GM19043 (cell line): ENCODE measurements around the gene VARS1.
A peak's percentile ranks its signal among the peaks of the same experiment; 100 is the strongest.
"Not testable (repeated sequence)": the region's sequence is repeated elsewhere in the genome, so short reads cannot be mapped to it uniquely, and the experiment has no call there.

Experiments used
- ATAC-seq: cut with Tn5 transposase; IDR thresholded peaks from one replicate; pipeline ENCODE4 v1.9.1; 2021; ENCODE audit warnings: low read depth; ENCODE audit not compliant: unreplicated experiment

VARS1 gene

GRCh38 chr6:31822036-31822821 lies 26.7 kb upstream of the VARS1 start:
- no peak for ATAC-seq

GRCh38 chr6:31821301-31822035 lies 25.9 kb upstream of the VARS1 start:
- no peak for ATAC-seq

- ATAC-seq, result not testable (repeated sequence)
These were observed 24.8 kb upstream of the VARS1 start for GRCh38 chr6:31820399-31820798.

DNA sequence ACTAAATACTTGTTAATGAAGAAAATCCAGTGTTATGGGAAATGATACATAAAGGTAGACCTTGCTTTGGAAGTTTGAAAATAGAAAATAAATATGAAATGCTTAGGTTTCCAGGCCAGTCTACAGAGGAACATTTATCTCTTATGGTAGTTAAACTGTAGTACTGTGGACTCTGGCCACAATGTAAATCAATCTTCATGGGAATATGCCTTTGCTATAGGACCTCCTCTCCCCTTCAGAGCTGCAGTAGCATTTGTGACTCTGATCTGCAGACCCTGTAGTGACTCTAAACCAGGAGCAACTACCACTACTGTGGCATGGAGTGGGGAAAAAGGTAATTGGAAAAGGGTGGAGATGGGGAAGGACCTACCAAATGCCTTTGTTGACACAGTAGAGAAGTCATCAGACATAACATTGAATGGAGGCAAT lies 24.3 kb upstream of the VARS1 start:
- no peak for ATAC-seq

DNA sequence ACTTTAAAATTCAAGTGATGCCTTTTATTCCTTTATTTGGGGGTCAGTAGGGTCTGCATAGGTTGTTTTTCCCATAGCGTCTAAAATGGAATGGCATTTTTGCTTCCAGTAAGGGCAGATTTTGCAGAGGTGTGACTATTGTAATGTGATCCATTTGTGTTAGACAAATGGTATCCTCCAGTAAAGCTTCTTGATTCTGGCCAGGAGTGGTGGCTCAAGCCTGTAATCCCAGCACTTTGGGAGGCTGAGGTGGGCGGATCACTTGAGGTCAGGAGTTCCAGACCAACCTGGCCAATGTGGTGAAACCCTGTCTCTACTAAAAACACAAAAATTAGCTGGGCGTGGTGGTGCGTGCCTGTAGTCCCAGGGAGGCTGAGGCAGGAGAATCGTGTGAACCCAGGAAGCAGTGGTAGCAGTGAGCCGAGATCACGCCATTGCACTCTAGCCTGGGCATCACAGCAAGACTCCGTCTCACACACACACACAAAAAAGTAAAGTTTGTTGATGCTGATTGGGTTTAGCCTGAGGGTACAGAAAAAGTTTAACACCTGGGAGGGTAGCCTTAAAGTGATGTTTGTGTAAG lies 22.5 kb upstream of the VARS1 start:
- not testable (repeated sequence) for ATAC-seq

DNA sequence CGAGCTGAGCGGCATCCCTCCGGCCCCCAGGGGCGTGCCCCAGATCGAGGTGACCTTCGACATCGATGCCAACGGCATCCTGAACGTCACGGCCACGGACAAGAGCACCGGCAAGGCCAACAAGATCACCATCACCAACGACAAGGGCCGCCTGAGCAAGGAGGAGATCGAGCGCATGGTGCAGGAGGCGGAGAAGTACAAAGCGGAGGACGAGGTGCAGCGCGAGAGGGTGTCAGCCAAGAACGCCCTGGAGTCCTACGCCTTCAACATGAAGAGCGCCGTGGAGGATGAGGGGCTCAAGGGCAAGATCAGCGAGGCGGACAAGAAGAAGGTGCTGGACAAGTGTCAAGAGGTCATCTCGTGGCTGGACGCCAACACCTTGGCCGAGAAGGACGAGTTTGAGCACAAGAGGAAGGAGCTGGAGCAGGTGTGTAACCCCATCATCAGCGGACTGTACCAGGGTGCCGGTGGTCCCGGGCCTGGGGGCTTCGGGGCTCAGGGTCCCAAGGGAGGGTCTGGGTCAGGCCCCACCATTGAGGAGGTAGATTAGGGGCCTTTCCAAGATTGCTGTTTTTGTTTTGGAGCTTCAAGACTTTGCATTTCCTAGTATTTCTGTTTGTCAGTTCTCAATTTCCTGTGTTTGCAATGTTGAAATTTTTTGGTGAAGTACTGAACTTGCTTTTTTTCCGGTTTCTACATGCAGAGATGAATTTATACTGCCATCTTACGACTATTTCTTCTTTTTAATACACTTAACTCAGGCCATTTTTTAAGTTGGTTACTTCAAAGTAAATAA lies 21.8 kb upstream of the VARS1 start:
- not testable (repeated sequence) for ATAC-seq

GRCh38 chr6:31815025-31815838 lies 19.7 kb upstream of the VARS1 start, which contains the start of the genes HSPA1A and HSPA1L:
Gene HSPA1A, plus strand, starts transcription at chr6:31815543. Its CDS starts 214 bp downstream, at chr6:31815757.
Gene HSPA1L, minus strand, starts transcription at chr6:31815283. Its CDS starts 3,311 bp downstream, at chr6:31811972.
- ATAC-seq, result no peak

DNA sequence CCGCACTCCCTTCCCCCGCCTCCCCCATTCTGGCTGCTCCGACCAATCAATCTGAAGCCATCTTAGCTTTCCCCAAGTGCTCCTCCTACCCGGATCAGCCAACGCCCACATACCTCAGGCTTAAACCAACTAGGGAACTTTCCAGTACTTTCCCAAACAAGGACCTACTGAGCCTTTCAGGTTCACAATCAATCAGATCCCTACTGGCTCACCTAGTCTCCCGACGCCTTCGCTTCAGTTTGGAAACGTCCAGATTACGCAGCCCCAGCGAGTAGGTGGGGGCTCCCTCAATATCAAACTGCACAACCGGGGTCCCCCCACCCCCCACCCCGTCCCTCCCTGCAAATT lies 19.1 kb upstream of the VARS1 start:
- no peak for ATAC-seq

- ATAC-seq, result no peak
These were observed 17.9 kb upstream of the VARS1 start for GRCh38 chr6:31813465-31813849.

DNA sequence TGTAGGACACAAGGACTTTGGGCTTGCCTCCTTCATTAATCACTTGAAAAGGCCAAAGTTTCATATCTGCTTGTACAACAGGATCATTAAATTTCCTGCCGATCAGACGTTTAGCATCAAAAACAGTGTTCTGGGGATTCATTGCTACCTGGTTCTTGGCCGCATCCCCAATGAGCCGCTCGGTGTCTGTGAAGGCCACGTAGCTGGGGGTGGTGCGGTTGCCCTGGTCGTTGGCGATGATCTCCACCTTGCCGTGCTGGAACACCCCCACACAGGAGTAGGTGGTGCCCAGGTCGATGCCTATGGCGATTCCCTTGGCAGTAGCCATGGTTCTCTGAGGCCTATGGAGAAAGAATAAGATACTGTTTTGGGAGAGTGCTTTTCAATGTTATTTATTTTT lies 16.1 kb upstream of the VARS1 start:
- no peak for ATAC-seq

GRCh38 chr6:31808599-31808998 lies 13.0 kb upstream of the VARS1 start:
- ATAC-seq, result not testable (repeated sequence)

- peak; percentile 81 for ATAC-seq
These were observed 11.1 kb upstream of the VARS1 start, which contains the start of gene LSM2 for GRCh38 chr6:31806470-31807272. Gene LSM2, minus strand, starts transcription at chr6:31806966. Its CDS starts 209 bp downstream, at chr6:31806757.

GRCh38 chr6:31805939-31806469 lies 10.5 kb upstream of the VARS1 start:
- no peak for ATAC-seq

DNA sequence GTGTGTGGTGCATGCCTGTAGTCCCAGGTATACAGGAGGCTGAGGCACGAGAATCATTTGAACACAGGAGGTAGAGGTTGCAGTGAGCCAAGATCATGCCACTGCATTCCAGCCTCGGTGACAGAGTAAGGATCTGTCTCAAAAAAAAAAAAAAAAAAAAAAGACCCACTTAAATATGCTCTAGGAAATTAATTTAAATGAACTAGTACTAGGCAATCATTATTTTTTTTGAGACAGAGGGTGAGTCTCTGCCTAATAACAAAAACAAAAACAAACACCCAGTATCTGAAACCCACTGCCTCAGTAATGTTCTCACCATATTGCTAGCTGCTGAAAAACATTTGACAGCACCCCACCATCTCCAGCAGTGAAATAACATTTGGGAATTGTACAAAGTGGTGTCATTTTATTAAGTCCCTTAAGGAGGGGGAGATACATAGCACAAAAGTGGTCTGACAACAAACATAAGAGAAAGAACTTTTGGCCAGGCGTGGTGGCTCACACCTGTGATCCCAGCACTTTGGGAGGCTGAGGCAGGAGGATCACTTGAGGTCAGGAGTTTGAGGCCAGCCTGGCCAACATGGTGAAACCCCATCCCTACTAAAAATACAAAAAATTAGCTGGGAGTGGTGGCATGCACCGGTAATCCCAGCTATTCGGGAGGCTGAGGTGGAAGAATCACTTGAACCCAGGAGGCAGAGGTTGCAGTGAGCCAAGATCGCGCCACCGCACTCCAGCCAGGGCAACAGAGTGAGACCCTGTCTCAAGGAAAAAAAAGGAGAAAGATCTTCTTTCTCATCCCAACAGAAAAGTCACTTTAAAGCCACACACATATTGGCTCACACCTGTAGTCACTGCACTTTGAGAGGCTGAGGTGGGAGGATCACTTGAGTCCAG lies 5.7 kb upstream of the VARS1 start:
- ATAC-seq, result not testable (repeated sequence)

- no peak for ATAC-seq
These were observed 4.2 kb upstream of the VARS1 start for GRCh38 chr6:31799781-31800180.

DNA sequence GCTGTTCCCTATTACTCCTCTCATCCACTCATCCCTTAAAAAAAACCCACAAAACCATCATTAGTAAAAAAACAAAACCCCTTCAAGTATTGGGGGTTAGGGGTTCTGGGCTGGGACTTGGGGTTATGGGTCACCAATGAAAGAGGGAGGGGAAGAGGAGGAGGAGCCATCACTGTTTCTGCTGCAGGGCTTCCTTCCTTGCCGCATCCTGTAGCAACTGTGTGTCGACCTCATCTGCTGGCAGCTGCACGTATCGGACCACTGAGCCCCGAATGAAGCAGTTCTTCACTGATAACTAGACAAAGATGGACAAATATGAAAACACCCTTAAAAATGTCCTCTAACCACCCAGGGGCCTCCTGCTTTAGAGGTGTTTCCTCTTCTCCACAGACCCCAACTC lies 2.0 kb upstream of the VARS1 start:
- no peak for ATAC-seq

GRCh38 chr6:31796993-31797385 lies 1.4 kb upstream of the VARS1 start:
- no peak for ATAC-seq
